Thoracic aorta (tissue), 2 donors: ENCODE results near the gene CHERP. TPM values are rescaled to one million over a fixed set of nuclear protein-coding genes. Genes with fewer than 3 reads are reported as not detected.

Source experiments
- ATAC-seq: fragments of 150-250 bp; one replicate; pipeline ENCODE4 v1.8.0; 2017; ENCODE audit warnings: low read depth; ENCODE audit not compliant: insufficient number of reproducible peaks, low FRiP score
- DNase-seq: peaks from one replicate; pipeline ENCODE4 v3.0.0-alpha.2; 2020; ENCODE audit warnings: low spot score
- H3K27ac ChIP-seq, 2 donors: fragments of 200-600 bp; sonication (generic); 1 replicate in 1 of 2; 2 replicates in 1 of 2; pipeline ENCODE4 v1.5.1; 2016; ENCODE audit warnings: mild to moderate bottlenecking in 2 of 2, moderate library complexity in 2 of 2
- H3K27me3 ChIP-seq: fragments of 200-600 bp; sonication (generic); replicated peaks from 2 replicates; pipeline ENCODE4 v1.6.0; 2016; ENCODE audit warnings: mild to moderate bottlenecking; ENCODE audit not compliant: insufficient read depth
- H3K36me3 ChIP-seq: fragments of 200-600 bp; sonication (generic); one replicate; pipeline ENCODE4 v1.5.1; 2016
- H3K4me1 ChIP-seq, 2 donors: fragments of 200-600 bp; sonication (generic); 1 replicate in 1 of 2; 2 replicates in 1 of 2; pipeline versions ENCODE4 v1.5.1 to v1.6.0; 2016; ENCODE audit warnings: low read depth in 2 of 2, mild to moderate bottlenecking in 1 of 2; ENCODE audit not compliant: control insufficient read depth in 1 of 2
- H3K4me3 ChIP-seq: fragments of 200-600 bp; sonication (generic); 2 replicates; pipeline ENCODE4 v1.5.1; 2016; ENCODE audit warnings: mild to moderate bottlenecking
- H3K9me3 ChIP-seq: fragments of 200-600 bp; sonication (generic); 2 replicates; pipeline ENCODE4 v1.5.1; 2016
- CTCF ChIP-seq: fragments of 200-600 bp; sonication (generic); IDR thresholded peaks from one replicate; pipeline ENCODE4 v1.5.1; 2019; ENCODE audit warnings: antibody characterized with exemption
- total RNA-seq, 2 donors: library from RNA; depleted of rRNA; stranded (reverse); fragments of >200 nt; gene quantifications; one replicate each; pipeline versions ENCODE4 v1.1.0 to v1.2.3, GENCODE V29; 2016

Gene CHERP
- total RNA-seq, 2 donors from 2014 or later = 9.3 to 18.4 TPM

- no peak overlapping the region for H3K27ac ChIP-seq
- H3K36me3 ChIP-seq = no peaks in the 10 kb centered on the region
- no peak for DNase-seq
- TF ChIP-seq CTCF = no peak
- ATAC-seq = no peak
- H3K4me3 ChIP-seq = peak overlapping the region; percentile 89
- peaks cover 12 to 22% of the 10 kb centered on the region in 2 donors for H3K4me1 ChIP-seq
- no peaks in the 10 kb centered on the region for H3K27me3 ChIP-seq
- no peaks in the 10 kb centered on the region for H3K9me3 ChIP-seq
Observed at GRCh38 chr19:16470541-16470910, 71.7 kb downstream of the CHERP start.

Other genes starting within 250 kb of the CHERP start
- 100 to 1,000 TPM in 1 of 2 donors, 10 to 100 TPM in 1; 34.9 to 146 TPM for gene KLF2, start 217.6 kb downstream of the CHERP start, total RNA-seq
- 10 to 100 TPM; 13.7 to 31.7 TPM for gene EPS15L1, start 70.5 kb downstream of the CHERP start, total RNA-seq
- not detected for gene CALR3, start 46.3 kb downstream of the CHERP start, total RNA-seq
- 1 to 10 TPM; 4.9 to 6.1 TPM for gene C19orf44, start 46.0 kb downstream of the CHERP start, total RNA-seq
- 10 to 100 TPM; 66.9 to 85.3 TPM for gene SLC35E1, start 30.0 kb upstream of the CHERP start, total RNA-seq
- 10 to 100 TPM in 1 of 2 donors, 1 to 10 TPM in 1; 9.6 to 14.2 TPM for gene MED26, start 85.8 kb upstream of the CHERP start, total RNA-seq
- 100 to 1,000 TPM in 1 of 2 donors, 10 to 100 TPM in 1; 72.7 to 102 TPM for gene SMIM7, start 117.7 kb upstream of the CHERP start, total RNA-seq
- 10 to 100 TPM in 1 of 2 donors, 1 to 10 TPM in 1; 7.6 to 11.9 TPM for gene TMEM38A, start 118.7 kb upstream of the CHERP start, total RNA-seq
- under 1 TPM; 0.21 to 0.27 TPM for gene NWD1, start 177.4 kb upstream of the CHERP start, total RNA-seq